ENCODE results near the gene RMI1. TPM values are rescaled to one million over a fixed set of nuclear protein-coding genes. Genes with fewer than 3 reads are reported as not detected.

RMI1 gene
- total RNA-seq, 1 donor from 2014 or later, result 8.2 TPM

DNA sequence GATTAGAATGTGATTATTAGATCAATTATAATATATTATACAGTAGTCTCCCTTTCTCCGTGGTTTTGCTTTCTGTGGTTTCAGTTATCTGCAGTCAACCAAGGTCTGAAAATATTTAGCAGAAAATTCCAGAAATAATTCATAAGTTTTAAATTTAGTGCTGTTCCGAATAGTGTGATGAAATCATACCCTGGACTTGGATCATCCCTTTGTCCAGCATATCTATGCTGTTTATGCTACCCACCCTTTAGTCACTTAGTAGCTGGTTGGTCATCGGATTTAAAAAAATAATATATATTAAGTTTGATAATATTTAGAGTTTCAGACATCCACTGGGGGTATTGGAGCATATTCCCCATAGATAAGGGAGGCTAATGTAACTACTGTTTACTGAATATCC is 19.6 kb downstream of the RMI1 start:
- H3K27ac Mint-ChIP-seq (ENCODE audit: unreplicated experiment), result peak overlapping the region; percentile 78
- H3K4me3 Mint-ChIP-seq (ENCODE audit: unreplicated experiment), result no peak overlapping the region
- DNase-seq (ENCODE audit: extremely low spot score, unreplicated experiment), result no peak
- TF ChIP-seq, protein P1, sequence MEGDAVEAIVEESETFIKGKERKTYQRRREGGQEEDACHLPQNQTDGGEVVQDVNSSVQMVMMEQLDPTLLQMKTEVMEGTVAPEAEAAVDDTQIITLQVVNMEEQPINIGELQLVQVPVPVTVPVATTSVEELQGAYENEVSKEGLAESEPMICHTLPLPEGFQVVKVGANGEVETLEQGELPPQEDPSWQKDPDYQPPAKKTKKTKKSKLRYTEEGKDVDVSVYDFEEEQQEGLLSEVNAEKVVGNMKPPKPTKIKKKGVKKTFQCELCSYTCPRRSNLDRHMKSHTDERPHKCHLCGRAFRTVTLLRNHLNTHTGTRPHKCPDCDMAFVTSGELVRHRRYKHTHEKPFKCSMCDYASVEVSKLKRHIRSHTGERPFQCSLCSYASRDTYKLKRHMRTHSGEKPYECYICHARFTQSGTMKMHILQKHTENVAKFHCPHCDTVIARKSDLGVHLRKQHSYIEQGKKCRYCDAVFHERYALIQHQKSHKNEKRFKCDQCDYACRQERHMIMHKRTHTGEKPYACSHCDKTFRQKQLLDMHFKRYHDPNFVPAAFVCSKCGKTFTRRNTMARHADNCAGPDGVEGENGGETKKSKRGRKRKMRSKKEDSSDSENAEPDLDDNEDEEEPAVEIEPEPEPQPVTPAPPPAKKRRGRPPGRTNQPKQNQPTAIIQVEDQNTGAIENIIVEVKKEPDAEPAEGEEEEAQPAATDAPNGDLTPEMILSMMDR (IDR thresholded peaks at IDR 0.05), result no peak
- H3K4me1 Mint-ChIP-seq (ENCODE audit: unreplicated experiment), result peaks cover 20% of the 10 kb centered on the region
- H3K27me3 Mint-ChIP-seq (ENCODE audit: unreplicated experiment), result no peaks in the 10 kb centered on the region
- H3K36me3 Mint-ChIP-seq (ENCODE audit: unreplicated experiment), result peaks cover 10% of the 10 kb centered on the region
- H3K9me3 Mint-ChIP-seq (ENCODE audit: unreplicated experiment), result no peaks in the 10 kb centered on the region

DNA sequence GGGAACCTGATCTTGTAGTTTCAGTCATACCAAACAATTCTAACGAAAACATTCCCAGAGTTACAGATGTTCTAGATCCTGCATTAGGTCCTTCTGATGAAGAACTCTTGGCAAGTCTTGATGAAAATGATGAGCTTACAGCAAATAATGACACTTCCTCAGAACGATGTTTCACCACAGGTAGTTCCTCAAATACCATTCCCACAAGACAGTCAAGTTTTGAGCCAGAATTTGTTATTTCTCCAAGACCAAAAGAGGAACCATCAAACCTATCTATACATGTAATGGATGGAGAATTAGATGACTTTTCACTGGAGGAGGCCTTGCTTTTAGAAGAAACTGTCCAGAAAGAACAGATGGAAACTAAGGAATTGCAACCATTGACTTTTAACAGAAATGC is 21.0 kb downstream of the RMI1 start:
- H3K36me3 Mint-ChIP-seq (ENCODE audit: unreplicated experiment), result peaks cover 10% of the 10 kb centered on the region
- TF ChIP-seq, protein P1 (IDR thresholded peaks at IDR 0.05), result no peak
- H3K4me3 Mint-ChIP-seq (ENCODE audit: unreplicated experiment), result no peak overlapping the region
- H3K27me3 Mint-ChIP-seq (ENCODE audit: unreplicated experiment), result no peaks in the 10 kb centered on the region
- no peak for DNase-seq (ENCODE audit: extremely low spot score, unreplicated experiment)
- H3K4me1 Mint-ChIP-seq (ENCODE audit: unreplicated experiment), result peaks cover 20% of the 10 kb centered on the region
- H3K27ac Mint-ChIP-seq (ENCODE audit: unreplicated experiment), result peak overlapping the region; percentile 80
- no peaks in the 10 kb centered on the region for H3K9me3 Mint-ChIP-seq (ENCODE audit: unreplicated experiment)

DNA sequence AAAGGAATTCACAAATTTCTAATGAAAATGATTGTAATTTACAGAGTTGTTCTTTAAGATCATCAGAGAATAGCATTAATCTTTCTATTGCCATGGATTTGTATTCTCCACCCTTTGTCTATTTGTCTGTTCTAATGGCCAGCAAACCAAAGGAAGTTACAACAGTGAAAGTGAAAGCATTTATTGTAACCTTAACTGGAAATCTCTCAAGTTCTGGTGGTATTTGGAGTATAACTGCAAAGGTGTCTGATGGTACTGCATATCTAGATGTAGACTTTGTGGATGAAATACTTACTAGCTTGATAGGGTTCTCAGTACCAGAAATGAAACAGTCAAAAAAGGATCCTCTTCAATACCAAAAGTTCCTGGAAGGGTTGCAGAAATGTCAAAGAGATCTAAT is 21.7 kb downstream of the RMI1 start:
- H3K27me3 Mint-ChIP-seq (ENCODE audit: unreplicated experiment), result no peaks in the 10 kb centered on the region
- H3K4me3 Mint-ChIP-seq (ENCODE audit: unreplicated experiment), result peak overlapping the region; percentile 57
- peaks cover 10% of the 10 kb centered on the region for H3K36me3 Mint-ChIP-seq (ENCODE audit: unreplicated experiment)
- TF ChIP-seq, protein P1 (IDR thresholded peaks at IDR 0.05), result no peak
- DNase-seq (ENCODE audit: extremely low spot score, unreplicated experiment), result no peak
- no peaks in the 10 kb centered on the region for H3K9me3 Mint-ChIP-seq (ENCODE audit: unreplicated experiment)
- H3K4me1 Mint-ChIP-seq (ENCODE audit: unreplicated experiment), result peaks cover 20% of the 10 kb centered on the region
- H3K27ac Mint-ChIP-seq (ENCODE audit: unreplicated experiment), result peak overlapping the region; percentile 80

DNA sequence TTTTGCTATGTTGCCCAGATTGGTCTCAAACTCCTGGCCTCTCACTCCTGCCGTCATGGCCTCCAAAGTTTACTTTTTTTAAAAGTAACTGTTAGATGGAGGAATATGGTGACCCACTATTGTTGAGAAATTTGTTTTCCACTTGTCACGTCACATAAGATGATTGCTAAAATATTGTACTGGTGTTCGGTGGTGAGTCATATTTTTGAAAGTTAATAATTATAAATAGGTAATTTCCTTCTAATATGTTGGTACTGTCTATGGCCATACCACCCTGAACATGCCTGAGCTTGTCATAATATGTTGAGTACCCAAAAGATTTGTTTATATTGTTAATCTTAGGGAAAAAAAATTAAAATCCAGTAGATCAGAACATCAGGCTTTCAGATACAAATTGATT is 22.6 kb downstream of the RMI1 start:
- DNase-seq (ENCODE audit: extremely low spot score, unreplicated experiment), result no peak
- TF ChIP-seq, protein P1 (IDR thresholded peaks at IDR 0.05), result no peak
- H3K36me3 Mint-ChIP-seq (ENCODE audit: unreplicated experiment), result peaks cover 10% of the 10 kb centered on the region
- no peak overlapping the region for H3K27ac Mint-ChIP-seq (ENCODE audit: unreplicated experiment)
- H3K27me3 Mint-ChIP-seq (ENCODE audit: unreplicated experiment), result no peaks in the 10 kb centered on the region
- H3K4me1 Mint-ChIP-seq (ENCODE audit: unreplicated experiment), result peaks cover 20% of the 10 kb centered on the region
- no peak overlapping the region for H3K4me3 Mint-ChIP-seq (ENCODE audit: unreplicated experiment)
- no peaks in the 10 kb centered on the region for H3K9me3 Mint-ChIP-seq (ENCODE audit: unreplicated experiment)

DNA sequence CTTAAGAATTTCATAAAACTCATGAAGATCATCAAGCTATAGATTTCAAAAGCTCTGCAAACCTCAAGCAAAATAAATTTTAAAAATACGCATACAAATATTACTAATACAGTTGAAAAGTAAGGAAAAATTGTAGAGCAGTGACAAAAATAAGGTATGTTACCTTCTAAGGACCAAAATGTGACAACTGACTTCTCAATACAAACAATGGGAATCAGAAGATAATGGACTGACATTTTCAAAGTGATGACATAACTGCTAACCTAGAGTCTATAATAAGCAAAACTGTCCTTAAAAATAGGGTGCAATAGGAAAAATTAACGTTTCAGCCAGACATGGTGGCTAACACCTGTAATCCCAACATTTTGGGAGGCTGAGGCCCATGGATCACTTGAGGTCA is 27.1 kb downstream of the RMI1 start:
- TF ChIP-seq, protein P1 (IDR thresholded peaks at IDR 0.05), result no peak
- Mint-ChIP-seq H3K4me1 (ENCODE audit: unreplicated experiment) (no peaks in the 10 kb centered on the region), H3K9me3 (ENCODE audit: unreplicated experiment) (peaks cover 3% of the 10 kb centered on the region), H3K27ac (ENCODE audit: unreplicated experiment) (no peak overlapping the region), H3K4me3 (ENCODE audit: unreplicated experiment) (no peak overlapping the region), H3K36me3 (ENCODE audit: unreplicated experiment) (no peaks in the 10 kb centered on the region), H3K27me3 (ENCODE audit: unreplicated experiment) (no peaks in the 10 kb centered on the region)
- DNase-seq (ENCODE audit: extremely low spot score, unreplicated experiment), result no peak

All from osteocyte (in vitro differentiated cells).